Esophagus squamous epithelium (tissue), 5 donors: ENCODE measurements around the gene APBA2. TPM values are rescaled to one million over a fixed set of nuclear protein-coding genes. Genes with fewer than 3 reads are reported as not detected.
"Not testable (repeated sequence)": the region's sequence is repeated elsewhere in the genome, so short reads cannot be mapped to it uniquely, and the experiment has no call there.

Experiments used
- DNase-seq: peaks from one replicate; lab custom pipeline; 2025; lab: John Stamatoyannopoulos, UW
- H3K27ac ChIP-seq, 4 donors: fragments of 200-600 bp; sonication (generic); one replicate each; pipeline ENCODE4 v1.5.1; 2016 to 2019; ENCODE audit warnings: mild to moderate bottlenecking in 1 of 4
- H3K27me3 ChIP-seq, 4 donors: fragments of 200-600 bp; sonication (generic); 1 replicate in 3 of 4; 2 replicates in 1 of 4; pipeline versions ENCODE4 v1.5.1 to v1.6.0; 2017 to 2021; ENCODE audit warnings: antibody characterized with exemption in 1 of 4
- H3K36me3 ChIP-seq, 3 donors: fragments of 200-600 bp; sonication (generic); one replicate each; pipeline ENCODE4 v1.5.1; 2016 to 2019
- H3K4me1 ChIP-seq, 3 donors: fragments of 200-600 bp; sonication (generic); one replicate each; pipeline ENCODE4 v1.5.1; 2017 to 2019
- H3K4me3 ChIP-seq, 4 donors: fragments of 200-600 bp; sonication (generic); 1 replicate in 3 of 4; 2 replicates in 1 of 4; pipeline ENCODE4 v1.5.1; 2016 to 2019; ENCODE audit warnings: mild to moderate bottlenecking in 2 of 4, moderate library complexity in 1 of 4
- H3K9me3 ChIP-seq, 3 donors: fragments of 200-600 bp; sonication (generic); one replicate each; pipeline ENCODE4 v1.5.1; 2016 to 2019
- POLR2A ChIP-seq, 4 donors: fragments of 450-650 bp; IDR thresholded peaks; one replicate each; pipeline ENCODE4 v1.6.1; 2017; ENCODE audit warnings: antibody characterized with exemption in 4 of 4, mild to moderate bottlenecking in 4 of 4, moderate library complexity in 3 of 4
- WGBS, 2 donors: methylation state at CpG; one replicate each; pipeline ENCODE4 v1.1.5; 2018; 5-methylcytosine and 5-hydroxymethylcytosine counted together
- intact Hi-C: fragments of 100-400 bp; cut with DNase I; formaldehyde crosslinking; loops from one replicate; pipeline ENCODE4 v1.15.0; 2022
- total RNA-seq, 4 donors: library from RNA; depleted of rRNA; stranded (reverse); fragments of >200 nt; gene quantifications; one replicate each; pipeline ENCODE4 v1.1.0, GENCODE V29; 2016
- TF ChIP-seq, protein P1 (sequence below), 6 experiments: fragments of 450-650 bp in 4 of 6; fragments of 200-600 bp in 2 of 6; sonication (generic) in 2 of 6; IDR thresholded peaks; one replicate each; pipeline ENCODE4 v1.5.1; 2016 to 2019; ENCODE audit warnings: antibody characterized with exemption in 6 of 6, mild to moderate bottlenecking in 4 of 6, moderate library complexity in 4 of 6
- donor health status: DM: yes; HTN: yes; CAD: no.

The APBA2 gene
- total RNA-seq, result 1 to 10 TPM in 3 of 4 donors, under 1 TPM in 1; 0.82 to 9.9 (median 1.6) TPM

DNA sequence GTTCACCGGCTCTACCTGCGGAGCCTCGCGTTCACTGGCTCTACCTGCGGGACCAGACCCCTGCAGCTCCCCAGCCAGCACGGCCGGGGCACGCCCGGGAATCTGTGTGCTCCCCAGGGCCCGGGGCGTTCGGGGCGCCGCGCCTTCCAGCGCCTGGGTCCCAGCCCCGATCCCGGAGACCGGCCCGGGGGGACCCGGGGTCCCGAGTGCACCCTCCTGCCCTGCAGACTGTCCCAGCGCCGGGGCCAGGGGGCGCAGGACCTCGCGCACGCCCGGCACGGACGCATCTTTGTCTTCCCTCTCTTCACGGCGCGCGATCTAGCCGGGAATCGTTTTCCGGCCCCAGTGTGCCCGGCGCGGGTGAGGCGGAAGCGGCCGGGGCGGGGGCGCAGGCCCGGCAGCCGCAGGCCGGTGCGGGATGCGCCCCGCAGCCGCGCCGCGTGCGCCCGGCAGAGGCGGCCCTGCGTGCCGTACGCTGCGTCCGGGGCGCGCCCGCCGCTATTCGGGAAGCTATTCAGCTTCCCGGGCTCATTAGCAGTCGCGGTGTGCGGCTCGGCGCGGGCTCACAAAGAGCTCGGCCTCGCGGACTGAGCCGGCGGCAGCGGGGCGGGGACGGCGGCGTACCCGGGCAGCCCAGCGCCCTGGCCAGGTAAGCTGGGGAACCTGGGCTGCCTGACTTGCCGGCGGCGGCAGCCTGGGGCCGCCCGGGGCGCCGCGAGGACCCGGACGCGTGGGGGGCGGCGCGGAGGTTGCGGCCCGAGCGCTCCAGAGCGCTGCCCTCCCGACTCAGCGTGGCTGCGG lies at the start of gene APBA2:
Gene APBA2, plus strand, starts transcription at position 345 of the 801 bp plus-strand sequence. CDS start 167,911 bp downstream, outside the sequence.
- Histone ChIP-seq H3K4me3 (peak within 1 kb of the TSS; percentile 43 to 75 (median 52)), H3K27ac (peak within 1 kb of the TSS in 1 of 4 donors; percentile 25), H3K36me3 (no peaks in the 10 kb centered on the region), H3K27me3 (peaks cover 0 to 46% (median 0%) of the 10 kb centered on the region in 4 donors), H3K4me1 (peaks cover 4 to 27% (median 13%) of the 10 kb centered on the region in 3 donors), H3K9me3 (no peaks in the 10 kb centered on the region)
- intact Hi-C loops, result no loop called here
- DNase-seq, result no peak
- WGBS, 2 donors, result no CpG with 5 or more reads among the region's 109 CpGs
- peak in 1 of 4 donors; percentile 6 for TF ChIP-seq POLR2A (IDR thresholded peaks at IDR 0.05)
- TF ChIP-seq, protein P1, sequence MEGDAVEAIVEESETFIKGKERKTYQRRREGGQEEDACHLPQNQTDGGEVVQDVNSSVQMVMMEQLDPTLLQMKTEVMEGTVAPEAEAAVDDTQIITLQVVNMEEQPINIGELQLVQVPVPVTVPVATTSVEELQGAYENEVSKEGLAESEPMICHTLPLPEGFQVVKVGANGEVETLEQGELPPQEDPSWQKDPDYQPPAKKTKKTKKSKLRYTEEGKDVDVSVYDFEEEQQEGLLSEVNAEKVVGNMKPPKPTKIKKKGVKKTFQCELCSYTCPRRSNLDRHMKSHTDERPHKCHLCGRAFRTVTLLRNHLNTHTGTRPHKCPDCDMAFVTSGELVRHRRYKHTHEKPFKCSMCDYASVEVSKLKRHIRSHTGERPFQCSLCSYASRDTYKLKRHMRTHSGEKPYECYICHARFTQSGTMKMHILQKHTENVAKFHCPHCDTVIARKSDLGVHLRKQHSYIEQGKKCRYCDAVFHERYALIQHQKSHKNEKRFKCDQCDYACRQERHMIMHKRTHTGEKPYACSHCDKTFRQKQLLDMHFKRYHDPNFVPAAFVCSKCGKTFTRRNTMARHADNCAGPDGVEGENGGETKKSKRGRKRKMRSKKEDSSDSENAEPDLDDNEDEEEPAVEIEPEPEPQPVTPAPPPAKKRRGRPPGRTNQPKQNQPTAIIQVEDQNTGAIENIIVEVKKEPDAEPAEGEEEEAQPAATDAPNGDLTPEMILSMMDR (IDR thresholded peaks at IDR 0.05), result no peak

DNA sequence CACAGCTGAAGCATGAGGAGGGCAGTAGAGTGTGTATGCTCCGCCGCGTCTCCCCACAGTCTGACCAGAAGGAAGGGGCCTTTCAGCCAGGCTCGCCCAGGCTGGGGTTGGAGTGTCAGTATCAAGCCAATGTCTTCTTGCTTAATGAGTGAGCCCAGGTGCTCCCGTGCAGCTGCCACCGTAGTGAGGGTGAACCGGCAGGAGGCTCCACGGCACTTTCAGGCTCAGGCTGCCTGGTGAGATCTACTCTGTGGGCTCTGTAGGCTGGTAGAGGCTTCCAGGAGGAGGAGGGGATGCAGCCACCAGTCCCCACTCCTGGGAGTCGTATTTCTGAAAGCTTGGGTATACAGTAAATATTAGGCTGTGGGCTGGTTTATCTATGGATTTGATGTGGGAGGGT lies 45.5 kb upstream of the APBA2 start:
- H3K27me3 ChIP-seq, intact Hi-C loops, H3K36me3 ChIP-seq, H3K9me3 ChIP-seq, H3K27ac ChIP-seq, DNase-seq, H3K4me3 ChIP-seq, H3K4me1 ChIP-seq: not testable (repeated sequence)
- no CpG with 5 or more reads among the region's 9 CpGs for WGBS, 2 donors

DNA sequence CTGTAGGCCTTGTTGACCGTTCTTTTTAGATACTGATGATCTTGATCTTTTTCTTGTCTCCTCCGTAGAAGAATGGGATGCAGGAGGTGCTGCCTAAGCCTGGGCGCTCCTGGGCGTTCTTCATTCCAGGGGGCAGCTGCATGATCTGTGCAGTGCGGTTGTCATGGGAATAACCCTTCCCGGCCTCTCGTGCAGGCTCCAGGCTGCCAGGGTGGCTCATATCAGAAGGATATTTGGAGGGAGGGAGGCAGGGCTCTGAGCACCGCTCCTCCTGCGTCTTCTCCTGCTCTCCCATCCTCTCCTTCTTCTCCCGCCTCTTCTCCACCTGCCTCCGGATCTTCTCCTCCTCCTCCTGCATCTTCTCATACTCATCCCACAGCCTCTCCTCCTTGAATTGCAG lies 43.6 kb upstream of the APBA2 start:
- H3K9me3 ChIP-seq, intact Hi-C loops, H3K27ac ChIP-seq, H3K27me3 ChIP-seq, H3K4me3 ChIP-seq, H3K4me1 ChIP-seq, DNase-seq, H3K36me3 ChIP-seq: not testable (repeated sequence)
- WGBS, 2 donors, result 75 to 89% methylated on average over 9 to 11 of the region's 11 CpGs

DNA sequence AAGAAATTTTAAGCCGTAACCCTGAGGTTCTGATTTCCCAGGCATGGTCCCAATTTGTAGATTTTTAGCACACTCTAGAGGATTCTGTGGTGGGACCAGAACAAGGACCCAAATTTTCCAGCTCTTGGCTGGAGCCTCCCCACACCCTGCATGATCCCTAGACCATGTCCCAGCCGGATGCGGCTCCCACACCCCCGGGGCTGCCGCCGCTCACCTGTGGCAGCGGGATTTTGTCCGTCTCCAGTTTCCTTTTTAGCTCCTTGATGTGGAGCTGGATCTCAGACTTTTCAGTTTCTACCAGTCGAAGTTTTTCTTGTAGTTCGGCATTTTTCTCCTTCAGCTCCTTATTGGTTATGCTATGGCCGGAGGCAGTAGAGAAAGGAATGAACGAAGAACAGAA lies 42.3 kb upstream of the APBA2 start:
- WGBS, 2 donors, result 91 to 94% methylated on average over 8 to 9 of the region's 12 CpGs
- intact Hi-C loops, H3K4me1 ChIP-seq, H3K27me3 ChIP-seq, H3K9me3 ChIP-seq, H3K4me3 ChIP-seq, DNase-seq, H3K27ac ChIP-seq, H3K36me3 ChIP-seq: not testable (repeated sequence)

DNA sequence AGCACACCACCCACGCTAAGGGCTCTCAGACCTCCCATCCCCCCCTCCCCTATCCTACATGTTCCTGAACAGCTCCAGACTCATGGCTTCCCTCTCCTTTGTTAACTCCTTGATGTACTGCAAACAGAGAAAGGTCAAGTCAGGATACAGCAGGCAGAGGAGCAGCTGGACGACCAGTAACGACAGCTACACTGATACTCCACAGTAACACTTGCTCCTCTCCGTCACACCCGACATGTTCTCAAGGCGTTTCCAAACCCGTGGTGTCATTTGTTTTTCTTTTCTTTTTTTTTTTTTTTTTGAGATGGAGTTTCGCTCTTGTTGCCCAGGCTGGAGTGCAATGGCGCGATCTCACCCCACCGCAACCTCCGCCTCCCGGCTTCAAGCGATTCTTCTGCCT lies 41.6 kb upstream of the APBA2 start:
- intact Hi-C loops, H3K9me3 ChIP-seq, H3K36me3 ChIP-seq, DNase-seq, H3K27me3 ChIP-seq, H3K27ac ChIP-seq, H3K4me3 ChIP-seq, H3K4me1 ChIP-seq: not testable (repeated sequence)
- WGBS, 2 donors, result 0 to 70% methylated on average over 2 to 7 of the region's 14 CpGs

DNA sequence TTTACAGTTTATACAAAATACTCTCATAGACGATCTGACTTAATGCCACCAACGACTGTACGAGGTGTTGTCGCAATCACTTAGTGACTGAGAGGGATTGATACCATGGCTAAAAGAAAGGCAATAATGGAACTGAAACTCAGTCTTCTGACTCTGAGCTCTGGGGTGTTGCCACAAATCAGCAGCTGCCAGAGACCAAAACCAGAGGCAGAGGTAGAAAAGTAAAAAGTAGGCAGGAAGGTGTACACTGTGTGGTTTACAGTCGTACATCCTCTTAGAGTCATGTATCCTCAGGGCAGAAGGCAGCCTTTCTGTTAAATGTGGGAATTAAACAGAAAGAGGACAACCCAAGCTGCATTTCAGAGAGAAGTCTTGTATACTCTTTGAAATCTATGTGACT lies 38.5 kb upstream of the APBA2 start:
- not testable (repeated sequence) for H3K27ac ChIP-seq

DNA sequence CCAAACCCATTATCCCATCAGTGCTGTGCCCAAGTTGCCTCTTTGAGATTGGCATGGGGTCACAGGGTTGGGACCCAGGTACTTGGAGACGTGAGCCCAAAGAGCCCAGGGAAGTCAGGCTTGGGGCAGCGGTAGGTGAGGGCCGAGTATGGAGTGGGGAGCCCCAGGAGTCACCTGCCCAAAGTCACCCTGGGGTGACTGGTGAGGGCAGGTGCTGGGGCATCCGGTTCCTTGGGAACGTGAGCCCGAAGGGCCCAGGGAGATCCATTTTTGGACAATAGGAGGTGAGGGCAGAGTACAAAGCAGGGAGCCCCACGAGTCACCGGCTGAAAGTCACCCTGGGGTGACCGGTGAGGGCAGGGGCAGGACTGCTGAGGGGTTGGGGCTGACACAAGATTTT lies 37.8 kb upstream of the APBA2 start:
- H3K36me3 ChIP-seq, H3K27me3 ChIP-seq, H3K4me3 ChIP-seq, DNase-seq, H3K9me3 ChIP-seq, H3K27ac ChIP-seq, intact Hi-C loops, H3K4me1 ChIP-seq: not testable (repeated sequence)
- 97 to 100% methylated on average over 4 to 7 of the region's 9 CpGs for WGBS, 2 donors

More for the DNA sequence above, 38.5 kb upstream of the APBA2 start:
- DNase-seq, H3K4me1 ChIP-seq, H3K36me3 ChIP-seq, intact Hi-C loops, H3K4me3 ChIP-seq, H3K27me3 ChIP-seq, H3K9me3 ChIP-seq: not testable (repeated sequence)
- WGBS, 2 donors, result 31 to 33% methylated on average over 1 of the region's 5 CpGs

DNA sequence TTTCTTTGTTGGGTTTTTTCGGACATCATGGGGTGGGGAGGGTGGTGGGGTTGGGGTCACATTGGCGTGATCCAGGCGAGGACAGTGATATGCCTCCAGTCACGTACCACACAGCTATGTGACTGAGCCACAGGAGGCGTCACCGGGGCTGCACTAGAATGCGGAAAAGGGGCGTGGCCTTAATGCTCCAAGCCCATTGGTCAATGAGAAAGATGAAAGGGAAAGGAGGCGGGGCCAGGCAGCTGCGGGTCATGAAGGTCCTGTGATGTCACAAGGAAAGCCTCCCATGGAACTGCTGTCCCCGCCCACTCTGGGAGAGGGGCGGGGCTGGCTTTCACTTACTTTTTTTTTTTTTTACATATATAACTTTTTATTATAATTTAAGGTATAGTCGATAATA lies 37.3 kb upstream of the APBA2 start, which contains the start of gene GOLGA6L7:
Gene GOLGA6L7, minus strand, starts transcription at position 124 of the 400 bp plus-strand sequence. Its CDS starts 95 bp downstream, at position 29.
- intact Hi-C loops, H3K9me3 ChIP-seq, H3K27me3 ChIP-seq, H3K36me3 ChIP-seq, H3K4me3 ChIP-seq, DNase-seq, H3K4me1 ChIP-seq, H3K27ac ChIP-seq: not testable (repeated sequence)
- WGBS, 2 donors, result 85 to 90% methylated on average over 6 to 7 of the region's 13 CpGs

DNA sequence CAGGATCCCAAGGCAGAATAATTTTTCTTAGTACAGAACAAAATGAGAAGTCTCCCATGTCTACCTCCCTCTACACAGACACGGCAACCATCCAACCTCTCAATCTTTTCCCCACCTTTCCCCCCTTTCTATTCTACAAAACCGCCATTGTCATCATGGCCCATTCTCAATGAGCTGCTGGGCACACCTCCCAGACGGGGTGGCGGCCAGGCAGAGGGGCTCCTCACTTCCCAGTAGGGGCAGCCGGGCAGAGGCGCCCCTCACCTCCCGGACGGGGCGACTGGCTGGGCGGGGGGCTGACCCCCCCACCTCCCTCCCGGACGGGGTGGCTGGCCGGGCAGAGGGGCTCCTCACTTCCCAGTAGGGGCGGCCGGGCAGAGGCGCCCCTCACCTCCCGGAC lies 36.5 kb upstream of the APBA2 start:
- H3K27me3 ChIP-seq, H3K4me1 ChIP-seq, H3K36me3 ChIP-seq, intact Hi-C loops, H3K27ac ChIP-seq, H3K9me3 ChIP-seq, DNase-seq, H3K4me3 ChIP-seq: not testable (repeated sequence)
- 94% methylated on average over 2 of the region's 17 CpGs; no CpG with 5 or more reads in 1 of the 2 donors for WGBS, 2 donors

DNA sequence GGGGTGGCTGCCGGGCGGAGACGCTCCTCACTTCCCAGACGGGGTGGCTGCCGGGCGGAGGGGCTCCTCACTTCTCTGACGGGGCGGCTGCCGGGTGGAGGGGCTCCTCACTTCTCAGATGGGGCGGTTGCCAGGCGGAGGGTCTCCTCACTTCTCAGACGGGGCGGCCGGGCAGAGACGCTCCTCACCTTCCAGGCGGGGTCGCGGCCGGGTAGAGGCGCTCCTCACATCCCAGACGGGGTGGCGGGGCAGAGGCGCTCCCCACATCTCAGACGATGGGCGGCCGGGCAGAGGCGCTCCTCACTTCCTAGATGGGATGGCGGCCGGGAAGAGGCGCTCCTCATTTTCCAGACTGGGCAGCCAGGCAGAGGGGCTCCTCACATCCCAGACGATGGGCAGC lies 36.0 kb upstream of the APBA2 start:
- intact Hi-C loops, result not testable (repeated sequence)

DNA sequence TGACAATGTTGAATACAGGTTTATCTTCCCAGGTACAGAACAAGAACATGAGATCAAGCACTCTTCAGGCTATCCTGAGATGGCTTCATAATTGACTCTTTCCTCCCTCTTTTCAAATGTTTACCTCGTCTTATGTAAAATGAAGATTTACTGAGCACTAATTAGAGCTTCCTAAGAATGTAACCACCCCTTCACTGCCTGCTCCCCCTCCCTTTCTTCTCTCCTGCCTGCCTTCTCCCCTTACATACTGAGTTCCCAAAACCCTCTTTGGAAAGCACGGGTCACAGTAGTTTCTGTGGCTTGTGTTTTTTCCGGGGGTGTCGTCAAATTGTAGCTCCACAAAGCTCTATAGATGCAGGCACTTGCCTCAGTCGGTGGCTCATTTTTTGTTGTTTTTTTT lies 32.1 kb upstream of the APBA2 start:
- H3K36me3 ChIP-seq, DNase-seq, H3K4me3 ChIP-seq, H3K4me1 ChIP-seq, H3K27ac ChIP-seq, H3K9me3 ChIP-seq, H3K27me3 ChIP-seq, intact Hi-C loops: not testable (repeated sequence)
- WGBS, 2 donors, result 48 to 50% methylated on average over 5 of the region's 5 CpGs

More for the DNA sequence above, 36.0 kb upstream of the APBA2 start:
- WGBS, 2 donors, result no CpG with 5 or more reads among the region's 31 CpGs
- H3K27ac ChIP-seq, H3K4me1 ChIP-seq, H3K9me3 ChIP-seq, H3K36me3 ChIP-seq, H3K27me3 ChIP-seq, H3K4me3 ChIP-seq, DNase-seq: not testable (repeated sequence)

DNA sequence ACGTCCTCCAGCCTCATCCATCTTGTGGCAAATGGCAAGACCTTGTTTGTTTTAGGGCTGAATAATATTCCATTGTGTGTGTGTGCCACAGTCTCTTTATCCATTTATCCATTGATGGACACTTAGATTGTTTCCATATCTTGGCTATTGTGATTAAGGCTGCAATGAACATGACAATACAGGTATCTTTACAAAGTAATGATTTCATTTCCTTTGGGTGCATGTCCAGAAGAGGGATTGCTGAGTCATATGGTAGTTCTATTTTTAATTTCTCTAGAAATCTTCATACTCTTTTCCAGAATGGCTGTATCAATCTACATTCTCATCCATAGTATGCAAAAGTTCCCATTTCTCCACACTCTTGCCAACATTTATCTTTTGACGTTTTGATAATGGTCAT lies 31.2 kb upstream of the APBA2 start:
- not testable (repeated sequence) for DNase-seq

More for the DNA sequence above, 31.2 kb upstream of the APBA2 start:
- H3K4me3 ChIP-seq, H3K9me3 ChIP-seq, H3K27me3 ChIP-seq, H3K4me1 ChIP-seq, H3K27ac ChIP-seq, H3K36me3 ChIP-seq, intact Hi-C loops: not testable (repeated sequence)
- 45 to 52% methylated on average over 2 of the region's 2 CpGs for WGBS, 2 donors
